UCSD-AML1 (cell line): ENCODE results near the gene GRAP2.

Experiments
- DNase-seq: peaks from one replicate; lab custom pipeline; 2025; ENCODE audit not compliant: unreplicated experiment; lab: John Stamatoyannopoulos, UW

Gene GRAP2

DNA sequence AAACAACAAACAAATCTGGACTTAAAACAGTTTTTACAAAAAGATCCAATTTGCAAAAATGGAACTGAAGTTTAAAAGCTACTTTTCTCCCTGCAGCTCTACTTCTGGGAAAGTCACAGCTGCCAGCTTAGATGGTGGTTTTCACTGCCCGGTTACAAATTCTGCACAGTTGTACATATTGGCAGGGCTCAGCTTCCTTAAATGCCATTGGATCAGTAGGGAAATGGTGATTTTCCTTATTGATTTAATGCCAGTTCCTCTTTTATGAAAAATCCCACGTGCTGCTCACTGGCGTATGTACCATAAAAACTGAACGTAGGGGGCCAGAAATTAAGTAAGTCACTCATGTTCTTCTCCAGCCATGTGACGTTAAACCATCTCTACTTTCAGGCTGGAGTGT is 22.8 kb downstream of the GRAP2 start:
- DNase-seq = no peak

DNA sequence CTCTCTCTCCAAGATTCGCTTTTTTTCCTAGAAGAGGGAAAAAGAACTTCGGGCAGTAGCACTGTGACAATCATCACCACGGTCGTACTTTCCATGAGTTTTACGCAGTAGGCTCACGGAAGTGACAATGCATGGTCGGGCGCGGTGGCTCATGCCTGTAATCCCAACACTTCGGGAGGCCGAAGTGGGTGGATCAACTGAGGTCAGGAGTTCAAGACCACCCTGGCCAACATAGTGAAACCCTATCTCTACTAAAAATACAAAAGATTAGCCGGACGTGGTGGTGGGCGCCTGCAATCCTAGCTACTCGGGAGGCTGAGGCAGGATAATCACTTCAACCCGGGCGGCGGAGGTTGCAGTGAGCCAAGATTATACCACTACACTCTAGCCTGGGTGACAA is 23.4 kb downstream of the GRAP2 start:
- no peak for DNase-seq

GRCh38 chr22:39925273-39925672 is 24.4 kb downstream of the GRAP2 start:
- no peak for DNase-seq

DNA sequence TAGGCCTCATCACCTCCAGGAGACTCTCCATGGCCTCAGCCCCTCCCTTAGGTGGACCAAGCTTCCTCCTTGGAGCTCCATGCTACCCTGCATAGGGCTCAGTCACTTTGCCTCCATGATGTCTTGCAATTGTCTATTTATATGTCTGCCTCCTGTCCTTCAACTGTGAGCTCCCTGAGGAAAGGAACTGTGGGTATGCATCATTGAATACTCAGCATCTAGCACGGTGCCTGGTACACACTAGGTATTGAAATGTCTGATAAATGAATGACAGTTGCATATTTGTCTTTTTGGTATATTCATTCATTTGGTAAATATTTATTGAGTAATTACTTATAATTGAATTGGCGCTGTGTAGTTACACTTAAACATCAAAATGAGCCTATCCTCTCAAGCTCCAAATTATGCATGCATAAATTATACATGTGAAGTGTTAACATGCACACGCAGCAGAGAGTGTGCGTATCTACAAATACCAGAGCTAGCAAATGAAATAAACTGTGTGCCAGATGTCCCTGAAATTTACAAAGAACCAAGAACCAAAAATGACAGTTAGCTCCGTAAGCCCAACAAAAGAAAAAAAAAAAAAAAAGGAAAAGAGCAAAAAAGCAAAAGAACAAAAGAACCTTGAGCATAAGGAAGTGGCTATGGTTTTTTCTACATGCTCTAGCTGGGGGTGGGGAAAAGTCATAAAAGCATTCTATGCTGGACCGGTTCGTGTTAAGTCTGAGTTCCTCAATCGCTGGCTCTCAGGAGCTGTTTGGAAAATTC is 25.2 kb downstream of the GRAP2 start:
- DNase-seq = no peak

GRCh38 chr22:39926753-39927152 is 25.9 kb downstream of the GRAP2 start:
- no peak for DNase-seq

- no peak for DNase-seq
Measured at GRCh38 chr22:39927544-39927943, 26.7 kb downstream of the GRAP2 start.

- no peak for DNase-seq
Measured at GRCh38 chr22:39928536-39929520, 27.9 kb downstream of the GRAP2 start.

- DNase-seq = no peak
Measured at GRCh38 chr22:39931251-39931650, 30.4 kb downstream of the GRAP2 start.

- no peak for DNase-seq
Measured at GRCh38 chr22:39932166-39932565, 31.3 kb downstream of the GRAP2 start.

DNA sequence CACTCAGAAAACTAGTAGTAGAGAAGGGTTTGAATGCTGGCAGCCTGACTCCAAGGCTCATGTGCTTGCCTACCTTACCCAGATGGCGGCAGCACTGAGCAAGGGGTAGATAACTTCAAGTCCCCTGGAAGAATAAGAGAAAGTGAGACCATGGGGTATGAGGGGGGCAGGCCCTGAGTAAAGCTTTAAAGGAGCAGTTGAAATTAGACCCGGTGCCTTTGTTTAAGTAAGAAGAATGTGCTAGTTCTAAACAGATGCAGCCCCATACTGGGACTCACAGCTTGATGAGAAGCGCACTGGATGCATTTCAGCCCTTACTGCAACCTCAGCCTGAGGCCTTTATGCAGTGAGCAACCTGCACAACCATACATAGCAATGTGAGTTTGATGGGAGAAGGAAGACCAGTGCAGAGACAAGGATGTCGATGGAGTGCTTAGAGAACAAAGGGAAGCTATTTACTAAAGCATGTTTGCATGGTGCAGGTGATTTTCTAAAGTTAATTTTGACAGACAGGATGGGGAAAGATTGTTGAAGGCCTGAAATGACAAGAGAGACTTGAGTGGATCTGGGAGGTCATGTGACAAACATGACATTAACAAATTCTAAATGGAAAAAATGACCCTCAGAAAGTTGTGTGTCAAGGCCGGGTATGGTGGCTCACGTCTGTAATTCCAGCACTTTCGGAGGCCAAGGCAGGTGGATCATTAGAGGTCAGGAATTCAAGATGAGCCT is 32.2 kb downstream of the GRAP2 start:
- peak; percentile 51 for DNase-seq

- DNase-seq = no peak
Measured at GRCh38 chr22:39933741-39934140, 32.9 kb downstream of the GRAP2 start.

- DNase-seq = no peak
Measured at GRCh38 chr22:39935116-39935515, 34.2 kb downstream of the GRAP2 start.

GRCh38 chr22:39935612-39936011 is 34.7 kb downstream of the GRAP2 start:
- no peak for DNase-seq

DNA sequence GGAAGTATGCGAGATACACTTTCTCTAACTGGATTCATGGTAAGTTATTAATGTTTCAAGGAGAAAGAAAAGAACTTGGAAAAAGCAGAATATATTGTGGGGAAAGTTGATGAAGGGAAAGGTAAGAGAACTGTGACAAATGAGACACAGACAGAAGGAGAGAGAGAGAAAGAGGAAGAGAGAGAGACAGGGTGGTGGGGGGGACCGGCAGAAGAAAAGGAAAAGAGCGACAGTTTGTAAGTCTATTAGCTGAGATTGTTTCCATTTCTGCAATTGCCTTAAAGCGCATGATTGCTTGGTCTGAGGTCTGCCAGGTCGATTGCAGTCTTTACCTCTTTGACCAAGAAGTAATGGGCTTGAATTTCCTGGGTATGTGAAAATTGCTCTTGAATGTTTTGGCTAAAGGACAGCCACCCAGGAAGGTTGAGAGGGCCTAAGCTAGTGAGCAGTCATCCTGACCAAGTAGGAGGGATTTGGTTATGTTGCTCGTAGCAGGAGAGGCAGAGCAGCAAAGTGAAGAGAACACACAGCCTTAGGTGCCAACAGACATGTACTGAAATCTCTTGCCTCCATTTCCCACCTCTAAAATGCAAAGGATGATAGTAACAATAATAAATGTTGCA is 35.8 kb downstream of the GRAP2 start:
- DNase-seq = no peak

DNA sequence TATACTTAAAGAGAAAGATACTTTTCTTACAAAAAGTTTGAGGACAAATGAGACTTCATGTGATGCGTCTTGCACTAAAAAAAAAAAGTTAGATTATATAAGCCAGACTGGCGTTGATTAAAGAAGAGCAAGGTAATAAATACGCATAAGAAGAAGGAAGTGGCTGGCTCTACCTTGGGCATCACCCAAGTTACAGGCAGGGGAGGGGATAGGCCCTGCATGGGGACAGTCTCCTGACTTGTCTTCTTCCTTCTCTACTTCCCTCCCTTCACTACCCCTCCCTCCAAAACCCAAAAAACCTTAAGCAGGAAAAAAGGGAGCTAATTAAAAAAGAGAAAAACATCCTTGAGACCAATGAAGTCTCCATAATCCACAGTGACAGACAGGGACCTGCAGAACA is 37.0 kb downstream of the GRAP2 start:
- no peak for DNase-seq

DNA sequence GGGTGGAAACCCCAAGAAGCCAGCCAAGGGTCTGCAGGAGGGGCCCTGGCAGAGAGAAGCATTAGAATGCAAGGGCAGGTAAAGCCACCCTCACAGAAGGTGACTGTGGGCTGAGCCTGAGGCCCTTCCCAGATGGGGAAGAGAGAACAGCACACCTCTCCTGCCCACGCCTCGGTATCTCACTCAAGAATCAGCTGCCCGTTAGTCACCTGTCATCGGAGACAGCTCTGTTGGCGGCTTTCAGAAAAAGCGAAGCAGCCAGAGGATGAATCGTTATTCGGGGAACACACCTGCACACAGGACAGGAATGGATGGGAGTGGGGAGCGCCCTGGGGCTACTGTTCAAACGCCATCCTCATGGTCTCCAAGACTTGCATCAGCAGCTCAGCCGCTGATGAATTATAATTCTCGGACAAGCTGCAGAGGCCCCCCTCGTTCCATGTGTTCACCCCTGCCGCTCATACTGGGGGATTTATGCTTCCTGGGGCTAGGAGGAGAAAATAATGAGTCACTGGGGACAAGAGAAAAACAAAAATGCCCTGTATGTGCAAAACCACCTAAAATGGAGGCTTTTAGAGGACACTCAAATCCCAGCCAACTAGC is 37.7 kb downstream of the GRAP2 start:
- no peak for DNase-seq

GRCh38 chr22:39939830-39940229 is 38.9 kb downstream of the GRAP2 start:
- no peak for DNase-seq

DNA sequence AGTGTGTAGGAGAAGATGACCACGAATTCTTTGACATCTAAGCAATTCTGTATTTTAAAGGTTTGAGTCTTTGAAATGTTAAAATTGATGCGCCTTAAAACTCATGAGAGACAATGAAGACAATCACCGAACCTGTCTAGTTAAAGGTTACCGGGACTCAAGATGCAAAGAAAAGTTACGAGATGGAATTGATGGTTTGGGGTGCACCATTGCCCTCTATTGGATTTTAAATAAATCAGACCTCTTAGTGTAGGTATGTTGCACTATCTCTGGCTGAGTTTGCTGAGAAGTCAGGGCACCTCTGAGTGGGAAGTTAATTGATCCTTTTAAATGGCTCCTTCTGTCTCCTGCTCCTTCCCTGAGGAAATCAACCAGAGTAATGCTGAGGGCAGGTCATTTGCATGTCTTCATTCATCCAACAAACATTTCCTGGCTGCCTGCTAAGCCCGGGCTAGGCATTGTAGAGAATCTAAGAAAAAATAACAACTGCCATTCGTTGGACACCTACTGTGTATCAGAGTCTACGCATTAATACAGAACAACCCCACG is 39.9 kb downstream of the GRAP2 start:
- no peak for DNase-seq

DNA sequence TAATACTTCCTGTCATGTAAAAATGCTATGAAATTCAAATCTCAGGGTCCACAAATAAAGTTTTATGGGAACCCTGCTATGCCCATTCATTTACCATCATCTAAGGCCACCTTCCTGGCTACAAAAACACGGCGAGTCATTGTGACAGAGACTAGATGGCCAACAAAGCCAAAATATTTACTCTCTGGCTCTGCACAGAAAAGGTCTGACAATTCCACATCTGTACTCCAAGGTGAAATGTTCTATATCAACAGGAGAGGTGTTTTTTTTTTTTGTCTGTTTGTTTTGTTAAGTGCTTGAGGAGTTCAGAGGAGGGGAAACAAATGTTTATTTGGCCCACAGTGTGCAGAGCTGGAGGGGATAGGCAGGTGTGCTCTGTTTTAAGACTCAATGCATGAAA is 40.7 kb downstream of the GRAP2 start:
- DNase-seq = no peak
